ENCODE results near the gene CHMP1A. TPM values are rescaled to one million over a fixed set of nuclear protein-coding genes. Genes with fewer than 3 reads are reported as not detected.
"Not testable (repeated sequence)": the region's sequence is repeated elsewhere in the genome, so short reads cannot be mapped to it uniquely, and the experiment has no call there.

CHMP1A gene
- total RNA-seq, 1 donor from 2014 or later, result 36.5 TPM

DNA sequence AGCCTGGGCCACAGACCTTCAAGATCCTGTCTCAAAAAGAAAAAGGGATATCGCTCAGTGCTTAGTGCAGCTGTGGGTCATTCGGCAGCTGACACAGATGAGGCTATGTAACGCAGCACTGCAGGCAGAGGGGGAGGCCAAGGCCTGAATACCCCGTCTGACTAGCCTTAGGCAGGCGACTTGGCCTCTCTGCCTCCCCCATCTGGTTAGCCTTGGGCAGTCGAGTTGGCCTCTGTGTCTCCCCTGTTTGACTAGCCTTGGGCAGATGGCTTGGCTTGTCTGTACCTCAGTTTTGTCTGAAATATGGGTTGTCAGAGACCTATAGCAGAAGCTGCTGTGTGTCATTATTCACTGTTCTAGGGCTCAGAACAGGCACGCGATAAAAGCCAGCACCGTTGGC lies 10.1 kb upstream of the CHMP1A start:
- DNase-seq, result no peak
- intact Hi-C loops (cut with micrococcal nuclease), result no loop called here
- ATAC-seq, result no peak

DNA sequence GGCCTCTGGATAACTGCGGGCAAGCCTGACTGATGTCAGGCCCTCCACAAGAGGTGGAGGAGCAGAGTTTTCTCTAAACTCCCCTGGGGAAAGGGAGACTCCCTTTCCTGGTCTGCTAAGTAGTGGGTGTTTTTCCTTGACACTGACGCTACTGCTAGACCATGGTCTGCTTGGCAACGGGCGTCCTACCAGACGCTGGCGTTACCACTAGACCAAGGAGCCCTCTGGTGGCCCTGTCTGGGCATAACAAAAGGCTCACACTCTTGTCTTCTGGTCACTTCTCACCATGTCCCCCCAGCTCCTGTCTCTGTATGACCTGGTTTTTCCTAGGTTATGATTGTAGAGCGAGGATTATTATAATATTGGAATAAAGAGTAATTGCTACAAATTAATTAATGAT lies 9.5 kb upstream of the CHMP1A start:
- intact Hi-C loops (cut with micrococcal nuclease); ATAC-seq; DNase-seq: not testable (repeated sequence)

DNA sequence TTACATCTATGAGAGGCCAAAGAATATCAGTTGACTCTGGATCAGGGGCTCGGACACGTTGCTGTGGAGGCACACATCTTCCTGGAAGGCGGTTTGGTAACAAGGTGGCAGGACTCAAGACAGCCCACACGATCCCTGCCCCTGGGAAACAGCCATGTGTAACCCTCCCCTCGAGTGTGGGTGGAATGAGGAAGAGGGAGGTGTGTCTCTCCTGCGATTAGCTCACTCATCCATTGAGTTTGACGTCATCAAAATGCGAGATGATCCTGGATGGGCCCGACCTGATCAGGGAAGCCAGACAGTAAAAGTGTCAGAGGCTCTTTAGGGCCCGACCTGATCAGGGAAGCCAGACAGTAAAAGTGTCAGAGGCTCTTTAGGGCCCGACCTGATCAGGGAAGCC lies 6.7 kb upstream of the CHMP1A start:
- ATAC-seq; DNase-seq; intact Hi-C loops (cut with micrococcal nuclease): not testable (repeated sequence)

DNA sequence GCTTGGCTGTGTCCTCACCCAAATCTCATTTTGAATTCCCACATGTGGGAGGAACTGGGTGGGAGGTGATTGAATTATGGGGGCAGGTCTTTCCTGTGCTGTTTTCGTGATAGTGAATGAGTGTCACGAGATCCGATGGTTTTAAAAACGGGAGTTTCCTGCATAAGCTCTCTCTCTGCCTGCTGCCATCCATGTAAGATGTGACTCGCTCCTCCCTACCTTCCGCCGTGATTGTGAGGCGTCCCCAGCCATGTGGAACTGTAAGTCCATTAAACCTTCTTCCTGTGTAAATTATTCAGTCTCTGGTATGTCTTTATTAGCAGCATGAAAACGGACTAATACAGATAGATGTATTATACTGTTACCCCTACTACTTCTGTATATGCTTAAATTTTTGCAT lies 3.7 kb upstream of the CHMP1A start:
- ATAC-seq, result no peak
- intact Hi-C loops (cut with micrococcal nuclease), result no loop called here
- DNase-seq, result no peak

DNA sequence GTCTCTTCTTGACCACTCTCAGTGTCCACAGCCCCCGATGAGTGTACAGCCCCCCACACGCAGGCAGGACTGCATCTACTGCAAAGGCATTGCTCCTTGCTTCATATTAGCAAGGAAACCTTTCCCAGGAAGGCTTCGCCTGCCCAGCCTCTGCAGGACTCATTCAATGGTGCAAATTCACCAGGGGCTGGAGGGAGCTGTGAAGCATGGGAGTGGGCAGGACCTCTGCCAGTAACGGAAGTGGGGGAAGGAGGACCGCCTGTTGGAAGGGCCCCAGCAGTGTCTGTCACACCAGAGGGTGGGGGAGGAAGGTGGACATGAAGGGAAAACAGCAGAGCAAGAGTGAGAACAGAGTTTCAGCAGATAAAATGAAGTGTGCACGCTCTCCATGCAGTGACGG lies 2.6 kb upstream of the CHMP1A start:
- intact Hi-C loops (cut with micrococcal nuclease), result no loop called here
- DNase-seq, result no peak
- no peak for ATAC-seq

DNA sequence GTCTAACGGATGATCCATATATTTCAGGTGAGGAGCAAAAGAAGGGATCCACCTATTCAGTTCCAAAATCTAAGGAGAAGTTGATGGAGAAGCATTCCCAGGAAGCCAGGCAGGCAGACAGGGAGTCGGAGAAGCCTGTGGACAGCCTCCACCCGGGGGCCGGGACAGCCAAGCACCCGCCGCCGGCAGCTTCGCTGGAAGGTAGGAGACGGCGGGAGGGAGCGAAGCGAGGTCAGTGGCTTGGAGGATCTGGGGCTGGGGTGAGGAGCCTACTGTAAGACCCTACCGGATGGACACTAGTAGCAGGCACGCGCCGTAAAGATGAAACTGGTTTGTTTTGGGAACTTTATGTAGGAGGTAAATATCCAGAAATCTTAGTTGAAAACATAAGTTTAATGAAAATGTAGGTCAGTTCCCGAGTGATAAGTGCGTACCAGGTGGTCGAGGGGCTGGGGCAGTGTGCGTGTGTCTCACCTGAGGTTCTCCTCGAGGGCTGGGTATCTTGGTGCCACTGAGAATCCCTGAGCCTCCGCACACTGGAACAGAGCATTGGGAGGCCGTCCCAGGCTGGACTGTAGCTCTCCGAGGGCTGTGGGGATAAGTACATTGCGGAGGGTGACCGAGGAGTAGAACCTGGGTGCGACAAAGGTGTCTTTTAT lies 842 bp upstream of the CHMP1A start:
- no peak for ATAC-seq
- no peak for DNase-seq
- intact Hi-C loops (cut with micrococcal nuclease), result no loop called here

DNA sequence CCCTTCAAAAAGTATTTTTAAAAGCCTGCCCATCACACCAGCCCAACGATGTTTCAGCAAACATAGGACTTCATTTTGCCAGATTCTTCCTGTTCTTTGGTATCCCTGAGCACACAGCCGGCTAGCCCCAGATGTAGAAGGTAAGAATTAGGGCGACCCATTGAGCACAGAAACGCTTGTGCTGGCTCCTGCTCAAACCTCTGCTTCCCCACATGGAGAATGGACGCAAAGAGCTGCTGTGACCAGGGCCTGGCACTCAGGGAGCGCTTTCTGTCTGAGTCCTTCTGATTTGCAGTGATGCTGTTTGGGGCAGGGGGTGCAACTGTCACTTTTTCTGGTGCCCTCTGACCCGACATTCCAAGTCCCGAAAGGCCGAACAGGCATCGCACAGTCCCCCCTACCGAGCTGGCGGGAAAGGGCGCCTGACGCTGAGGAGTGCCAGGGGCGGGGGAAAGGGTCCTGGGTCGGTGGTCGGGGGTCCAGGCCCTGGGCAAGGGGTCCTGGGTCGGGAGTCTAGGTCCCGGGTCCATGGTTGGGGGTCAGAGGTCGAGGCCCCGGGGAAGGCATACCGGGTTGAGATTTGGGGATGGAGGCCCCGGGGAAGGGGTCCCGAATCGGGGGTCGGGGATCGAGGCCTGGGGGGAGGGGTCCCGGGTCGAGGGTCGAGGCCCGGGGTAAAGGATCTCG lies 930 bp downstream of the CHMP1A start:
- intact Hi-C loops (cut with micrococcal nuclease), result no loop called here
- ATAC-seq (no peak), DNase-seq (no peak)

GRCh38 chr16:89655062-89655643 lies 2.4 kb downstream of the CHMP1A start:
- ATAC-seq (no peak), DNase-seq (no peak)
- intact Hi-C loops (cut with micrococcal nuclease), result no loop called here

- ATAC-seq (no peak), DNase-seq (no peak)
- intact Hi-C loops (cut with micrococcal nuclease), result no loop called here
Observed at GRCh38 chr16:89653656-89654295, 3.7 kb downstream of the CHMP1A start.

- DNase-seq (no peak), ATAC-seq (no peak)
- intact Hi-C loops (cut with micrococcal nuclease), result no loop called here
Observed at GRCh38 chr16:89651584-89651983, 5.9 kb downstream of the CHMP1A start.

DNA sequence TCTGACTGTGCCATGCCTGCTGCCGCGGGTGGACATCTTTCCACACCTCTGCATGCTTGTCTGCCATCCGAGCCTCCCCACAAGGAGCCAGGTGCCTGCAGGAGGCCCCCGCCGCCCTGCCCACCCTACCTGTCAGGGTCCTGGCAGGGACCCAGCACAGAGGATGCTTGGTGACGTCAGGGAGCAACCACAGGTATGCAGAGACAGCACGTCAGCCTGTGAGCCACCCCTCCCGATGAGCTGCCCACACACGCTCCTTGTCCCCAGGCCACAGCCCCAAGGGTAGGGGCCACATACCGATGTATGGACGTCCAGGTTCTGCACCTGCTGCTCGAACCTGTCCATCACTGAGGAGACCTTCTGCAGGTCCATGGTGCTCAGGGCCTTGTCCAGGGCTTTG lies 10.6 kb downstream of the CHMP1A start:
- no peak for ATAC-seq
- no peak for DNase-seq
- intact Hi-C loops (cut with micrococcal nuclease), result no loop called here

GRCh38 chr16:89646270-89646669 lies 11.2 kb downstream of the CHMP1A start:
- DNase-seq, result no peak
- intact Hi-C loops (cut with micrococcal nuclease), result no loop called here
- ATAC-seq, result no peak

DNA sequence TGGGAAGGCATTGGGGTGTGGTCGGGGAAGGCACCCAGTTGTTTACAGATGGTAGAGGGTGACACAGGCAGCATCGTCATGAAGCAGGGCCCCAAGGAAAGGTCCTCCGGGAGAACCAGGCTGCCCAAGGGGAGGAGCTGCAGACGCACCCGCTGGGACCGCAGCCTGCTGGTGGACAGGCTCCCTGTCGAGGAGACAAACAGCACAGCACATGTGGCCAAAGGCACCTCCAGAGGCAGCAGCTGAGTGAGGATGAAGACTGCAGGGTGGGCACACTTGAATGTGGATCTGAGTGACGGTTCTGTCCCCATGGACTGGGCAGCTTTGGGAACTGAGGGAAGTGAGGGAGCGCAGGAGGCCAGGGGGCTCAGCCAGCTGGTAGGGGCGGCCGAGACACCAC lies 12.4 kb downstream of the CHMP1A start:
- ATAC-seq (no peak), DNase-seq (no peak)
- intact Hi-C loops (cut with micrococcal nuclease), result no loop called here

DNA sequence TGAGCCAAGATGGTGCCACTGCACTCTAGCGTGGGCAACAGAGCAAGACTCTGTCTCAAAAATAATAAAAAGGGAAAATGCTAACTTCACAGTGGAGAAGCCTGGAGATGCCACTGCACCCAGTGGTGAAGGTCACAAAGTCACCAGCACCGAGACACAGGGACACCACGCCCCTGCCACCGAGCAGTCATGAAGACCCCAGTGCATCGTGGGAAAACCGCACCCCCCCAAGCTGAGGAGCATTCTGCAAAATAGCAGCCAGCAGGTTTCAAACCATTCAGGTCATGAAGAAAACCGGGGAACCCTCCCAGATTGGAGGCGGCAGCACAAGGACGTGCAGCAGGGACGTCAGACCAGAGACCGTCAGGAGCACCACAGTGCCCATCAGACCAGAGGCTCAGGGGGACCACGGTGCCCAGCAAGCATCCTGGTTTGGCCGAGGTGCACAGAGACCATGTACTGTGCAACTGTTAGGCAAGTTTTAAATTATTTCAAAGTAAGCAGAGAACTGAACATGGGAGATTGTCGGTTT lies 13.7 kb downstream of the CHMP1A start:
- ATAC-seq, result no peak
- intact Hi-C loops (cut with micrococcal nuclease), result no loop called here
- no peak for DNase-seq

DNA sequence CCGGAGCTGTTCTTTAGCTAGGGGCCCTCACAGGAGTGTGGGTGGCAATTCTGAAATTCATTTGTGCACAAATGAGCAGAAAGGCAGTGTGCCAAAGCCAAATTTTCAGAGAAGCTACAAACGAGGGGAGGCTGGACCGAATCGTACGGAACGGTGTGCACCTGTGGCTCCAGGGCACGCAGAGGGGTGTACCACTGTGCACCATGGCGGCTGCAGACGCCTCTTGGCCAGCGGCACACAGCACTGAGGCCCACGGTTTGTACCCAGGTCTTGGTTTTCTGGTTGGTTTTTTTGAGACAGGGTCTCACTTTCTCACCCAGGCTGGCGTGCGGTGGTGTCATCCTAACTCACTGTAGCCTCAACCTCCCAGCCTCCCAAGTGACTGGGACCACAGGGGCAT lies 14.9 kb downstream of the CHMP1A start:
- intact Hi-C loops (cut with micrococcal nuclease), result no loop called here
- DNase-seq, result no peak
- ATAC-seq, result no peak

- ATAC-seq, result no peak
- intact Hi-C loops (cut with micrococcal nuclease), result no loop called here
- no peak for DNase-seq
Observed at GRCh38 chr16:89641458-89642119, 15.9 kb downstream of the CHMP1A start.

DNA sequence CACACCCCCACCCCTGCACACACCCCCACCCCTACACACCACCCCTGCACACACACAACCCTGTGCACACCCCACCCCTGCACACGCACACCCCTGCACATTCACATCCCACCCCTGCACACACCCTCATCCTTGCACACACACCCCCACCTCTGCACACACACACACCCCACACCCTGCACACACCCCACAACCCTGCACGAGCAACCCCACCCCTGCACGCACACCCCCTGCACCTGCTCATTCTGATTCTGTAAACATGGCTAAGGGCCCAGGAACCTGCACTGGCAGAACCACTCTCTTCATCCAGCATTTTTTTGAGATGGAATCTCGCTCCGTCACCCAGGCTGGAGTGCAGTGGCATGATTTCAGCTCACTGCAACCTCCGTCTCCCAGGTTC lies 18.1 kb downstream of the CHMP1A start:
- intact Hi-C loops (cut with micrococcal nuclease), result no loop called here
- no peak for DNase-seq
- ATAC-seq, result no peak

GRCh38 chr16:89638455-89638854 lies 19.1 kb downstream of the CHMP1A start:
- DNase-seq (no peak), ATAC-seq (no peak)
- intact Hi-C loops (cut with micrococcal nuclease), result no loop called here

DNA sequence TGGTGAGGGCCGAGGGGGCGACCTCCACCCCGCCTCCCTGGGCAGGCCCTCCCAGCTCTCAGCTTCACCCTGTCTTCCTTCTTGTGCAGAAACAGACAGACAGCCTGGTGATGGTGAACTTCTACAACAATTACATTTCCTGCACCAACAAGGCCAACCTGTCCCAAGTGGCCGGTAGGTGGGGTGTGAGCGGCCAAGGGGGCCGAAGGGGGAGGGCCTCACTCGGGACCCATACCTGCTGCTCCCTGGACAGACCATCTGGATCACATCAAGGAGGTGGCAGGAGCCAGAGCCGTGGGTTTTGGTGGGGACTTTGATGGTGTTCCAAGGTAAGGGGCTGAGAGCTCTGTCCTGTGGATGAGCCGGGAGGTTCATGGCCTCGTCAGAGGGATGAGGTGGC lies 20.1 kb downstream of the CHMP1A start:
- ATAC-seq, result no peak
- intact Hi-C loops (cut with micrococcal nuclease), result no loop called here
- DNase-seq, result no peak

GRCh38 chr16:89636663-89637062 lies 20.8 kb downstream of the CHMP1A start:
- DNase-seq, result no peak
- intact Hi-C loops (cut with micrococcal nuclease), result no loop called here
- no peak for ATAC-seq

Data from left ventricle myocardium superior (tissue), 1 donor.